Liver (tissue), 9 donors: Measurements from ENCODE around the gene TMEM273. TPM values are rescaled to one million over a fixed set of nuclear protein-coding genes. Genes with fewer than 3 reads are reported as not detected.

ENCODE experiments used
- DNase-seq: peaks from one replicate; pipeline ENCODE4 v3.0.0-alpha.2; 2017; ENCODE audit warnings: low spot score
- H3K27ac ChIP-seq, 2 donors: one replicate each; pipeline ENCODE4 v1.7.0; 2013; ENCODE audit warnings: inconsistent platforms in 2 of 2, low read length in 2 of 2, control low read depth in 1 of 2, low read depth in 1 of 2, mild to moderate bottlenecking in 1 of 2
- H3K27me3 ChIP-seq, 4 donors: one replicate each; pipeline versions ENCODE4 v1.6.1 to v1.7.0; 2013; ENCODE audit warnings: low read length in 3 of 4, inconsistent platforms in 1 of 4, mild to moderate bottlenecking in 1 of 4, moderate library complexity in 1 of 4; ENCODE audit not compliant: control insufficient read depth in 4 of 4, insufficient read depth in 4 of 4
- H3K36me3 ChIP-seq, 4 donors: one replicate each; pipeline versions ENCODE4 v1.6.1 to v1.7.0; 2013; ENCODE audit warnings: low read length in 3 of 4, mild to moderate bottlenecking in 3 of 4, low read depth in 1 of 4, moderate library complexity in 1 of 4; ENCODE audit not compliant: control insufficient read depth in 4 of 4, insufficient read depth in 3 of 4
- H3K4me1 ChIP-seq, 4 donors: one replicate each; pipeline versions ENCODE4 v1.6.1 to v1.7.0; 2013; ENCODE audit warnings: low read length in 3 of 4, mild to moderate bottlenecking in 3 of 4, moderate library complexity in 1 of 4; ENCODE audit not compliant: control insufficient read depth in 4 of 4, insufficient read depth in 4 of 4
- H3K4me3 ChIP-seq, 3 donors: one replicate each; pipeline versions ENCODE4 v1.6.1 to v1.7.0; 2013; ENCODE audit warnings: low read length in 3 of 3, control low read depth in 1 of 3, low read depth in 1 of 3, mild to moderate bottlenecking in 1 of 3
- H3K9ac ChIP-seq, 2 donors: one replicate each; pipeline ENCODE4 v1.7.0; 2013; ENCODE audit warnings: low read length in 2 of 2, mild to moderate bottlenecking in 2 of 2, moderate library complexity in 2 of 2, control low read depth in 1 of 2, low read depth in 1 of 2
- H3K9me3 ChIP-seq, 4 donors: one replicate each; pipeline versions ENCODE4 v1.6.1 to v1.7.0; 2013; ENCODE audit warnings: low read length in 3 of 4; ENCODE audit not compliant: control insufficient read depth in 4 of 4
- EGR1 ChIP-seq, 2 donors: IDR thresholded peaks; 2 replicates each; pipeline ENCODE4 v1.6.1; 2016 to 2018; ENCODE audit warnings: antibody characterized with exemption in 2 of 2, low read depth in 2 of 2
- FOXA1 ChIP-seq: IDR thresholded peaks from 2 replicates; pipeline ENCODE4 v1.6.1; 2016; ENCODE audit warnings: antibody characterized with exemption
- GABPA ChIP-seq, 2 donors: IDR thresholded peaks in 1 of 2; conservative IDR thresholded peaks in 1 of 2; 2 replicates each; pipeline ENCODE4 v1.6.1; 2016; ENCODE audit warnings: antibody characterized with exemption in 2 of 2, mild to moderate bottlenecking in 1 of 2, moderate library complexity in 1 of 2
- HNF4A ChIP-seq, 2 donors: conservative IDR thresholded peaks; 2 replicates each; pipeline ENCODE4 v1.6.1; 2016; ENCODE audit warnings: antibody characterized with exemption in 2 of 2, mild to moderate bottlenecking in 2 of 2
- HNF4G ChIP-seq: IDR thresholded peaks from 2 replicates; pipeline ENCODE4 v1.6.1; 2016; ENCODE audit warnings: antibody characterized with exemption
- JUND ChIP-seq, 2 donors: IDR thresholded peaks; 2 replicates each; pipeline ENCODE4 v1.6.1; 2016; ENCODE audit warnings: antibody characterized with exemption in 2 of 2
- NR2F2 ChIP-seq: IDR thresholded peaks from 2 replicates; pipeline ENCODE4 v1.6.1; 2016; ENCODE audit warnings: antibody characterized with exemption
- RAD21 ChIP-seq, 2 donors: IDR thresholded peaks; 2 replicates each; pipeline ENCODE4 v1.6.1; 2016; ENCODE audit warnings: antibody characterized with exemption in 2 of 2, mild to moderate bottlenecking in 2 of 2
- REST ChIP-seq: IDR thresholded peaks from 2 replicates; pipeline ENCODE4 v1.6.1; 2016; ENCODE audit warnings: antibody characterized with exemption, mild to moderate bottlenecking
- SP1 ChIP-seq: IDR thresholded peaks from 2 replicates; pipeline ENCODE4 v1.6.1; 2018; ENCODE audit warnings: antibody characterized with exemption, mild to moderate bottlenecking
- TAF1 ChIP-seq: conservative IDR thresholded peaks from 2 replicates; pipeline ENCODE4 v1.6.1; 2016; ENCODE audit warnings: antibody characterized with exemption, mild to moderate bottlenecking
- YY1 ChIP-seq: IDR thresholded peaks from 2 replicates; pipeline ENCODE4 v1.6.1; 2016; ENCODE audit warnings: antibody characterized with exemption, mild to moderate bottlenecking
- ZBTB33 ChIP-seq: IDR thresholded peaks from 2 replicates; pipeline ENCODE4 v1.6.1; 2016; ENCODE audit warnings: antibody characterized with exemption
- WGBS: extraction: QIAGEN DNeasy Blood & Tissue Kit; methylation state at CpG from one replicate; pipeline ENCODE4 v1.1.7; 2013; 5-methylcytosine and 5-hydroxymethylcytosine counted together
- polyA plus RNA-seq, 2 donors: library from polyadenylated mRNA; stranded (reverse) in 1 of 2; unstranded in 1 of 2; fragments of 200-250 nt in 1 of 2; fragments of >200 nt in 1 of 2; fragmentation: Nextera tagmentation in 1 of 2; extraction: Ambion mirVana in 1 of 2; gene quantifications; one replicate each; pipeline versions ENCODE4 v1.2.1 to v1.2.3, GENCODE V29; 2013 to 2015
- total RNA-seq, 2 donors: library from RNA; depleted of rRNA; stranded (reverse); fragments of >200 nt; gene quantifications; one replicate each; pipeline ENCODE4 v1.2.3, GENCODE V29; 2014
- TF ChIP-seq, protein P1 (sequence below): IDR thresholded peaks from 2 replicates; pipeline ENCODE4 v1.6.1; 2016; ENCODE audit warnings: antibody characterized with exemption
- TF ChIP-seq, protein P2 (sequence below): IDR thresholded peaks from 2 replicates; pipeline ENCODE4 v1.6.1; 2016; ENCODE audit warnings: antibody characterized with exemption
- TF ChIP-seq, protein P3 (sequence below): fragments of 150-350 bp; IDR thresholded peaks from 2 replicates; pipeline ENCODE4 v1.5.1; 2017; ENCODE audit warnings: improper control_type of control experiment, low read depth, low read length; ENCODE audit not compliant: missing input control
- donor health status: healthy.
- donor health status: healthy.
- donor health status: healthy.
- donor health status: healthy.
- donor health status: healthy.

The TMEM273 gene
- total and polyA plus RNA-seq, 4 donors: 2.5 to 9.5 (median 4.5) TPM

GRCh38 chr10:49113741-49114141 is 74.5 kb downstream of the TMEM273 start:
- Histone ChIP-seq H3K4me1 (peaks cover 0 to 8% (median 4%) of the 10 kb centered on the region in 4 donors), H3K27ac (no peak overlapping the region), H3K9me3 (no peaks in the 10 kb centered on the region), H3K36me3 (no peaks in the 10 kb centered on the region), H3K4me3 (no peak overlapping the region), H3K27me3 (no peaks in the 10 kb centered on the region), H3K9ac (no peak overlapping the region)
- WGBS: 85% methylated on average over 3 of the region's 3 CpGs
- DNase-seq: peak; percentile 21
- no peak for TF ChIP-seq NR2F2
- no peak for TF ChIP-seq RAD21 (IDR thresholded peaks at IDR 0.05)
- TF ChIP-seq GABPA (IDR thresholded peaks at IDR 0.05 in 1 of 2, conservative IDR thresholded peaks at IDR 0.05 in 1 of 2): no peak
- TF ChIP-seq EGR1 (IDR thresholded peaks at IDR 0.05; ENCODE audit: low read depth in 2 of 2): no peak
- TF ChIP-seq, protein P1, sequence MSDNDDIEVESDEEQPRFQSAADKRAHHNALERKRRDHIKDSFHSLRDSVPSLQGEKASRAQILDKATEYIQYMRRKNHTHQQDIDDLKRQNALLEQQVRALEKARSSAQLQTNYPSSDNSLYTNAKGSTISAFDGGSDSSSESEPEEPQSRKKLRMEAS: no peak
- no peak for TF ChIP-seq HNF4A (conservative IDR thresholded peaks at IDR 0.05)
- TF ChIP-seq, protein P2, sequence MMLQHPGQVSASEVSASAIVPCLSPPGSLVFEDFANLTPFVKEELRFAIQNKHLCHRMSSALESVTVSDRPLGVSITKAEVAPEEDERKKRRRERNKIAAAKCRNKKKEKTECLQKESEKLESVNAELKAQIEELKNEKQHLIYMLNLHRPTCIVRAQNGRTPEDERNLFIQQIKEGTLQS: no peak
- TF ChIP-seq TAF1: no peak
- no peak for TF ChIP-seq REST

- no peaks in the 10 kb centered on the region for H3K36me3 ChIP-seq
- no peak overlapping the region for H3K27ac ChIP-seq
- no peak overlapping the region for H3K9ac ChIP-seq
- no peaks in the 10 kb centered on the region for H3K9me3 ChIP-seq
- H3K27me3 ChIP-seq: no peaks in the 10 kb centered on the region
- H3K4me3 ChIP-seq: no peak overlapping the region
- peaks cover 0 to 8% (median 4%) of the 10 kb centered on the region in 4 donors for H3K4me1 ChIP-seq
- TF ChIP-seq HNF4A (conservative IDR thresholded peaks at IDR 0.05) (no peak), JUND (IDR thresholded peaks at IDR 0.05) (no peak), GABPA (IDR thresholded peaks at IDR 0.05 in 1 of 2, conservative IDR thresholded peaks at IDR 0.05 in 1 of 2) (no peak), TAF1 (no peak), HNF4G (no peak), FOXA1 (no peak), ZBTB33 (no peak), NR2F2 (no peak), EGR1 (IDR thresholded peaks at IDR 0.05; ENCODE audit: low read depth in 2 of 2) (no peak), YY1 (no peak), SP1 (no peak), REST (no peak)
- TF ChIP-seq, protein P3, sequence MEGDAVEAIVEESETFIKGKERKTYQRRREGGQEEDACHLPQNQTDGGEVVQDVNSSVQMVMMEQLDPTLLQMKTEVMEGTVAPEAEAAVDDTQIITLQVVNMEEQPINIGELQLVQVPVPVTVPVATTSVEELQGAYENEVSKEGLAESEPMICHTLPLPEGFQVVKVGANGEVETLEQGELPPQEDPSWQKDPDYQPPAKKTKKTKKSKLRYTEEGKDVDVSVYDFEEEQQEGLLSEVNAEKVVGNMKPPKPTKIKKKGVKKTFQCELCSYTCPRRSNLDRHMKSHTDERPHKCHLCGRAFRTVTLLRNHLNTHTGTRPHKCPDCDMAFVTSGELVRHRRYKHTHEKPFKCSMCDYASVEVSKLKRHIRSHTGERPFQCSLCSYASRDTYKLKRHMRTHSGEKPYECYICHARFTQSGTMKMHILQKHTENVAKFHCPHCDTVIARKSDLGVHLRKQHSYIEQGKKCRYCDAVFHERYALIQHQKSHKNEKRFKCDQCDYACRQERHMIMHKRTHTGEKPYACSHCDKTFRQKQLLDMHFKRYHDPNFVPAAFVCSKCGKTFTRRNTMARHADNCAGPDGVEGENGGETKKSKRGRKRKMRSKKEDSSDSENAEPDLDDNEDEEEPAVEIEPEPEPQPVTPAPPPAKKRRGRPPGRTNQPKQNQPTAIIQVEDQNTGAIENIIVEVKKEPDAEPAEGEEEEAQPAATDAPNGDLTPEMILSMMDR: no peak
- TF ChIP-seq, protein P1: no peak
- TF ChIP-seq, protein P2: no peak
- DNase-seq: peak; percentile 16
- WGBS: 76% methylated on average over 3 of the region's 3 CpGs
These were observed 75.3 kb downstream of the TMEM273 start for GRCh38 chr10:49112851-49113250.
